ENCODE results near the gene DGKG.
A peak's percentile ranks its signal among the peaks of the same experiment; 100 is the strongest.

DGKG gene

DNA sequence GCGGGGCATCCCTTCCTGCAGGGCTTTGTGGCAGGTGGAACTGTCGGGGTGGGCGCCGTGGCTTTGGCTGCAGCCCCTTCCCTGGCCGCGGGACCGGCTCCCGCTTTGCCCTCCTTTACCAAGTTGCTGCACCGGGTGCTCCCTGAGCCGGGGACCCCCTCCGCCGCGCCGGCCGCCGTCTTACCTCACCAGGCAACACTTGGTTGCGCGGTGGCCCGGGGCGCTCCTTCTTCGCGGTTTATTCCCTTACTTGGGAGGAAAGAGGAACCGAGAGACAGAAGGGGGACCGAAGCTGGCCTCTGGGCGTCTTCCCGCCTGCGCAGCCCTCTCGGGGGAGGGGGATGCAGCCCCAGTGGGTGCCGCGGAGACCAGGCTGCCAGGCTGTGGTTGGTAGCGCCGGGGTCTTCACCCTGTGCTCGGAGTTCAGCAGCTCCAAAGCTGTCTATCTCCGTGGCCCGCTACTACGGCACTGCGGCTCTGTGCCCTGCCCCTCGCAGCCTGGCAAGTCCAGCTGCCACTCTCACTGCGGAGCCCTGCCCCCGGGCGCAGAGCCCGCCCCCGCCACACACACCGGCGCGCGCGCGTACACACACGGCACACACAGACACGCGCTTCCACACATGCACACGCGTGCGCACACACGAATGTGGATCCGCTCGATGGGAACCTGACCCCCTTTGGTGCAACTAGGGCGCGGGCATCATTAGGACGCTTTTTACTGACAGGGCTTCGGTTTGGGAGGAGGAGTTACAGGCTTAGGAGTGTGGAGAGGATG lies at the start of gene DGKG:
Gene DGKG (minus strand): TSS at position 473 of the 775 bp plus-strand sequence. CDS start 41,775 bp downstream, outside the sequence.
- no peak for DNase-seq (ENCODE audit: low spot score in 2 of 2)
- Mint-ChIP-seq H3K36me3 (no peaks in the 10 kb centered on the region), H3K27ac (no peak within 1 kb of the TSS)

GRCh38 chr3:186411089-186411488 lies 49.1 kb upstream of the DGKG start:
- ATAC-seq (no peak), DNase-seq (ENCODE audit: low spot score in 2 of 2) (no peak)
- Mint-ChIP-seq H3K4me3 (no peak overlapping the region), H3K4me1 (peaks cover 33% of the 10 kb centered on the region), H3K36me3 (no peaks in the 10 kb centered on the region), H3K9me3 (no peaks in the 10 kb centered on the region), H3K27ac (no peak overlapping the region)

More for the DNA sequence above, at the start of gene DGKG:
- Mint-ChIP-seq H3K9me3 (no peaks in the 10 kb centered on the region), H3K4me3 (peak within 1 kb of the TSS; percentile 27), H3K4me1 (peaks cover 5% of the 10 kb centered on the region)
- ATAC-seq = peak; percentile 77

- no peak overlapping the region for H3K4me3 Mint-ChIP-seq
- DNase-seq (ENCODE audit: low spot score in 2 of 2) (no peak), ATAC-seq (no peak)
- H3K36me3 Mint-ChIP-seq = no peaks in the 10 kb centered on the region
- H3K4me1 Mint-ChIP-seq = peaks cover 5% of the 10 kb centered on the region
- H3K27ac Mint-ChIP-seq = no peak overlapping the region
- H3K9me3 Mint-ChIP-seq = no peaks in the 10 kb centered on the region
These were observed 44.9 kb upstream of the DGKG start for GRCh38 chr3:186406669-186407635.

- no peak overlapping the region for H3K27ac Mint-ChIP-seq
- H3K4me1 Mint-ChIP-seq = no peaks in the 10 kb centered on the region
- no peaks in the 10 kb centered on the region for H3K36me3 Mint-ChIP-seq
- peaks cover 3% of the 10 kb centered on the region for H3K9me3 Mint-ChIP-seq
- ATAC-seq = peak; percentile 8
- DNase-seq (ENCODE audit: low spot score in 2 of 2) = no peak
- no peak overlapping the region for H3K4me3 Mint-ChIP-seq
These were observed 39.5 kb upstream of the DGKG start for GRCh38 chr3:186401556-186401955.

- H3K36me3 Mint-ChIP-seq = no peaks in the 10 kb centered on the region
- DNase-seq (ENCODE audit: low spot score in 2 of 2) (no peak), ATAC-seq (no peak)
- no peak overlapping the region for H3K4me3 Mint-ChIP-seq
- H3K4me1 Mint-ChIP-seq = no peaks in the 10 kb centered on the region
- no peak overlapping the region for H3K27ac Mint-ChIP-seq
- H3K9me3 Mint-ChIP-seq = peaks cover 3% of the 10 kb centered on the region
These were observed 38.6 kb upstream of the DGKG start for GRCh38 chr3:186400662-186401061.

DNA sequence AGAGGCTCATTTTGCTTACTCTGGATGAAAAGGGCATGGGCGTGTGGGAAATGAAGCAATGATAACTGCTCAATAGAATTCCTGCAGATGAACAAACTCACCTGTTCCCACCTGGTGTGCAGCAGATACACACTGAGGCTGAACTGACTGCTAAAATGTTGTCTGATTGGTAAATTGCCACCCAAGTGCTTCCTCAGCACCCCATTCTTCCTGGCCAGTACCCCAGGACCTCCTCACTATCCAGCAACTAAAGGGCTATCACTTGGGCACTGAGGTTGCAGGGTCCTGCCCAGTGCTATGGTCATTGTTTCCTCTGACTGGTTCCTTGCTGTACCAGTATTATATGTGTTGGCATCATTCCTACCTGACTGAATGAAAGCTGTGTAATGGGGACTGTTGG lies 38.0 kb upstream of the DGKG start:
- Mint-ChIP-seq H3K36me3 (no peaks in the 10 kb centered on the region), H3K4me1 (no peaks in the 10 kb centered on the region), H3K4me3 (no peak overlapping the region)

GRCh38 chr3:186394566-186395217 lies 32.7 kb upstream of the DGKG start:
- H3K36me3 Mint-ChIP-seq = no peaks in the 10 kb centered on the region
- DNase-seq (ENCODE audit: low spot score in 2 of 2) = no peak
- H3K4me3 Mint-ChIP-seq = no peak overlapping the region
- H3K27ac Mint-ChIP-seq = no peak overlapping the region
- peaks cover 3% of the 10 kb centered on the region for H3K9me3 Mint-ChIP-seq
- H3K4me1 Mint-ChIP-seq = no peaks in the 10 kb centered on the region
- ATAC-seq = peak; percentile 31

More for the DNA sequence above, 38.0 kb upstream of the DGKG start:
- ATAC-seq (no peak), DNase-seq (ENCODE audit: low spot score in 2 of 2) (no peak)
- H3K27ac Mint-ChIP-seq = no peak overlapping the region
- H3K9me3 Mint-ChIP-seq = peaks cover 3% of the 10 kb centered on the region

- no peak overlapping the region for H3K27ac Mint-ChIP-seq
- no peaks in the 10 kb centered on the region for H3K36me3 Mint-ChIP-seq
- no peaks in the 10 kb centered on the region for H3K4me1 Mint-ChIP-seq
- no peak for DNase-seq (ENCODE audit: low spot score in 2 of 2)
- no peaks in the 10 kb centered on the region for H3K9me3 Mint-ChIP-seq
- no peak overlapping the region for H3K4me3 Mint-ChIP-seq
- no peak for ATAC-seq
These were observed 25.0 kb upstream of the DGKG start for GRCh38 chr3:186386883-186387560.

DNA sequence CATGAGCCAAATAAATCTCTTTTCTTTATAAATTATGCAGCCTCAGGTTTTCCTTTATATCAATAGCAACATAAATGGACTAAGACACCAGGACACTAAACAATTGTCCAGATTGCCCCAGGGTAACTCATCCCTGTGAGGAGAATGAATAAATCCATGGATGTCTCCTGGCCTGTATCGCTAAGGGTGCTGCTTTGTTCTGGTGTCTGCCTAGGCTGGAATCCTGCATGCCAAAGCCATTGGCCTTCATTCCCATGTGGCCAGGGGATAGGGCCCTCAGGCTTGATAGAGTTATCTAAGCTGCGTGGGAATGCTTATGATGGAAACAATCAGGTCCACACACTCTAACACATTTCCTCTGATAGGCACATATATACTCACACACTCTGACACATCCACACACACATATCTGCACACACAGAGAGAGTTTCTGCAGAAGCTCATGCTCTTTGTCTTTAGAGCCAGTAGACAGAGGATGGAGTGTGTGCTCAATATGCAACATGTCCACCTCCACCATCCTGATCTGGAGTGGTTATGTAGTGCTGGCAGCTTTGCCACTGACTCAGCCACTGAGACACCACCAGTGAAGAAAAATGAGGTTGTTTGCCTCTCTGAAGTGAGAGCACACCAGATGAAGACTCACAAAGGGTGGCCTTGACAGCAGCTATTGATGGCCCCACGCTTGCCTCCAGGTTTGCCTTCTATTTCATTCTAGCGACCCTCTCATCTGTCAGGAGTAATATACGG lies 24.0 kb upstream of the DGKG start:
- DNase-seq (ENCODE audit: low spot score in 2 of 2) (no peak), ATAC-seq (peak; percentile 39)
- H3K4me1 Mint-ChIP-seq = peaks cover 2% of the 10 kb centered on the region
- no peak overlapping the region for H3K4me3 Mint-ChIP-seq
- no peaks in the 10 kb centered on the region for H3K36me3 Mint-ChIP-seq
- H3K9me3 Mint-ChIP-seq = no peaks in the 10 kb centered on the region
- no peak overlapping the region for H3K27ac Mint-ChIP-seq

GRCh38 chr3:186383026-186383993 lies 21.3 kb upstream of the DGKG start:
- Mint-ChIP-seq H3K9me3 (peaks cover 4% of the 10 kb centered on the region), H3K27ac (no peak overlapping the region)
- ATAC-seq = no peak

DNA sequence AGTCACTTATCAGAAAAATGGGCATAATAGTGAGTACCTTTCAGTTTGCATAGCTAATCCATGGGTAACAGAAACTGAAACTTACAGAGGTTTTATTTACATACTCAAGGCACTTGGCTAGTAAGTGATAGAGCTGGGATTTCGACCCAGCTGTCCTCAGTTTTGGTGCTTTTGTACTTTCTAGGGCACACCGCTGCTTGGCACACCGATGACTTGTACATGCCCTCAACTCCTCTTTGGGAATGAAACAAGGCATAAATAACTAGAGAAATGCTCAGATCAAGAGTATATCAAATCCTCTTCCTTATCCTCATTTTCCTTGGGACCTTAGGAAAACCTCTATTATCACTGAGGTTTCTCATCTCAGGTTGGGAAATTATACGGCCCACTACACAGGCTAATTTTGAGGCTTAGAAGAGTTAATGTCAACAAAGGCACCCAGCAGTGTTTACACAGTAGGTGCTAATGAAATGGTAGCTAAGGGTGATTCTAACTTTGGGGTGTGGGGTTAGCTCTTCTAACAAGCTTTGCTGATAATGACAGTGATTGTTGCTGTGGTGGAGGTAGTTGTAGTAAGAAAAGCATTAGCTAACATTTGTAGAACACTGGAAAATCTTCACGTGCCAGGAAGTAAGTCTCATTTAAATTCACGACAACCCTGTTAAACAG lies 20.3 kb upstream of the DGKG start:
- Mint-ChIP-seq H3K27ac (no peak overlapping the region), H3K36me3 (no peaks in the 10 kb centered on the region), H3K9me3 (peaks cover 4% of the 10 kb centered on the region), H3K4me1 (peaks cover 10% of the 10 kb centered on the region), H3K4me3 (no peak overlapping the region)
- DNase-seq (ENCODE audit: low spot score in 2 of 2) = no peak
- ATAC-seq = no peak

More at GRCh38 chr3:186383026-186383993, 21.3 kb upstream of the DGKG start:
- Mint-ChIP-seq H3K4me1 (peaks cover 10% of the 10 kb centered on the region), H3K36me3 (no peaks in the 10 kb centered on the region), H3K4me3 (no peak overlapping the region)
- no peak for DNase-seq (ENCODE audit: low spot score in 2 of 2)

GRCh38 chr3:186381424-186382216 lies 19.6 kb upstream of the DGKG start:
- H3K27ac Mint-ChIP-seq = no peak overlapping the region
- no peak overlapping the region for H3K4me3 Mint-ChIP-seq
- DNase-seq (ENCODE audit: low spot score in 2 of 2) = no peak
- H3K36me3 Mint-ChIP-seq = no peaks in the 10 kb centered on the region
- peaks cover 10% of the 10 kb centered on the region for H3K4me1 Mint-ChIP-seq
- H3K9me3 Mint-ChIP-seq = peaks cover 4% of the 10 kb centered on the region
- ATAC-seq = no peak
